ENCODE measurements around the gene SLC50A1. TPM values are rescaled to one million over a fixed set of nuclear protein-coding genes. Genes with fewer than 3 reads are reported as not detected.

The SLC50A1 gene
- total and polyA plus RNA-seq, 8 donors: 4.5 to 114 (median 39.9) TPM

DNA sequence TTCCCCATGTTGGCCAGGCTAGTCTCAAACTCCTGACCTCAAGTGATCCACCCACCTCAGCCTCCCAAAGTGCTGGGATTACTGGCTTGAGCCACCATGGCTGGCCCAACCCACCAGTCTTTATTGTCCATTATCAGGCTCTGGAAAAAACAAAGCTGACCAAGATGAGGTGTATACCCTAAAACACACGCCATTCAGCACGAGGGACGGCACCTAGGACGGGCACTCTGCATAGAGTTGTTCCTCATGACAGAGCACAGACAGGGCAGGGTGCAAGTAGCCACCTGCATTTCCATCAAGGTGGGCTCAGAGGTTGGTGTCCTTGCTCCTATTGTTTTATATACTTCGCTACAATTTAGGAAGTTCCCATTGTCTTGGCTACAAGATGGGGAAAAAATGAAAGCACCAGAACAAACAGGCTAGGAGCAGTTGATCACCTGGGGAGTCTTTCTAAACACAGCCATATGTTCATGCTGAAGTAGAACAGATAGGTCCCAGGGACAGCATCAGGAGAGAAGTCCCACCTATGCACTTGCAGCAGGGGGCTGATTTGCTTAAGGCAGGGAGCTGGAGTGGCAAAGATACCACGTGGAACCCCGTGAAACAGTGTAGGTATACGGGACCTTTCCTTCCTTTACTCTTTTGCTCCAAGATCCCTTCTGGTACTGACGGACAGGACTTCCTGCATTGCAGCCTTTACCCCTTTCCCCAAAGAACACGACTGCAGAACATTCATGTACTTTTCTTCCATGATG is 33.0 kb downstream of the SLC50A1 start:
- DNase-seq: no peak
- WGBS, 5 donors: 77 to 86% (median 81%) methylated on average over 10 of the region's 10 CpGs
- Histone ChIP-seq H3K27me3 (peaks cover 0 to 6% (median 0%) of the 10 kb centered on the region in 3 donors), H3K36me3 (peaks cover 6 to 26% (median 25%) of the 10 kb centered on the region in 4 donors), H3K9me3 (no peaks in the 10 kb centered on the region), H3K4me1 (peaks cover 25 to 48% (median 33%) of the 10 kb centered on the region in 4 donors), H3K4me3 (no peak overlapping the region), H3K27ac (no peak overlapping the region)
- intact Hi-C loops (cut with DNase I; ENCODE audit: low total_unique reads): loop anchor here (5.0 kb wide), 1 partner anchor 76 kb away; no protein-coding TSS in a partner anchor
- TF ChIP-seq, protein P1, sequence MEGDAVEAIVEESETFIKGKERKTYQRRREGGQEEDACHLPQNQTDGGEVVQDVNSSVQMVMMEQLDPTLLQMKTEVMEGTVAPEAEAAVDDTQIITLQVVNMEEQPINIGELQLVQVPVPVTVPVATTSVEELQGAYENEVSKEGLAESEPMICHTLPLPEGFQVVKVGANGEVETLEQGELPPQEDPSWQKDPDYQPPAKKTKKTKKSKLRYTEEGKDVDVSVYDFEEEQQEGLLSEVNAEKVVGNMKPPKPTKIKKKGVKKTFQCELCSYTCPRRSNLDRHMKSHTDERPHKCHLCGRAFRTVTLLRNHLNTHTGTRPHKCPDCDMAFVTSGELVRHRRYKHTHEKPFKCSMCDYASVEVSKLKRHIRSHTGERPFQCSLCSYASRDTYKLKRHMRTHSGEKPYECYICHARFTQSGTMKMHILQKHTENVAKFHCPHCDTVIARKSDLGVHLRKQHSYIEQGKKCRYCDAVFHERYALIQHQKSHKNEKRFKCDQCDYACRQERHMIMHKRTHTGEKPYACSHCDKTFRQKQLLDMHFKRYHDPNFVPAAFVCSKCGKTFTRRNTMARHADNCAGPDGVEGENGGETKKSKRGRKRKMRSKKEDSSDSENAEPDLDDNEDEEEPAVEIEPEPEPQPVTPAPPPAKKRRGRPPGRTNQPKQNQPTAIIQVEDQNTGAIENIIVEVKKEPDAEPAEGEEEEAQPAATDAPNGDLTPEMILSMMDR (IDR thresholded peaks at IDR 0.05): no peak
- TF ChIP-seq POLR2A (IDR thresholded peaks at IDR 0.05): no peak
- no peak for TF ChIP-seq POLR2AphosphoS5 (IDR thresholded peaks at IDR 0.05)
- no peak for TF ChIP-seq EP300 (IDR thresholded peaks at IDR 0.05)

- H3K4me1 ChIP-seq: peaks cover 34 to 57% (median 42%) of the 10 kb centered on the region in 4 donors
- H3K27ac ChIP-seq: no peak overlapping the region
- peaks cover 0 to 15% (median 5%) of the 10 kb centered on the region in 3 donors for H3K27me3 ChIP-seq
- no peaks in the 10 kb centered on the region for H3K9me3 ChIP-seq
- TF ChIP-seq, protein P1 (IDR thresholded peaks at IDR 0.05): no peak
- no peak for TF ChIP-seq POLR2AphosphoS5 (IDR thresholded peaks at IDR 0.05)
- no peak for TF ChIP-seq POLR2A (IDR thresholded peaks at IDR 0.05)
- TF ChIP-seq EP300 (IDR thresholded peaks at IDR 0.05): no peak
- no peak overlapping the region for H3K4me3 ChIP-seq
- DNase-seq: no peak
- WGBS, 5 donors: 73 to 83% (median 79%) methylated on average over 5 of the region's 5 CpGs
- intact Hi-C loops (cut with DNase I; ENCODE audit: low total_unique reads): loop anchor here (5.0 kb wide), 1 partner anchor 77 kb away; no protein-coding TSS in a partner anchor
- peaks cover 6 to 26% (median 25%) of the 10 kb centered on the region in 4 donors for H3K36me3 ChIP-seq
Measured at GRCh38 chr1:155169541-155169940, 33.9 kb downstream of the SLC50A1 start.

- Histone ChIP-seq H3K4me1 (peaks cover 36 to 64% (median 49%) of the 10 kb centered on the region in 4 donors), H3K4me3 (no peak overlapping the region), H3K36me3 (peaks cover 6 to 26% (median 25%) of the 10 kb centered on the region in 4 donors), H3K9me3 (no peaks in the 10 kb centered on the region), H3K27ac (no peak overlapping the region), H3K27me3 (peaks cover 0 to 22% (median 6%) of the 10 kb centered on the region in 3 donors)
- DNase-seq: no peak
- intact Hi-C loops (cut with DNase I; ENCODE audit: low total_unique reads): loop anchor here (10.0 kb wide), 1 partner anchor 55 kb away; no protein-coding TSS in a partner anchor
- TF ChIP-seq, protein P1 (IDR thresholded peaks at IDR 0.05): no peak
- TF ChIP-seq POLR2A (IDR thresholded peaks at IDR 0.05) (no peak), EP300 (IDR thresholded peaks at IDR 0.05) (no peak), POLR2AphosphoS5 (IDR thresholded peaks at IDR 0.05) (no peak)
- 72 to 90% (median 88%) methylated on average over 2 of the region's 2 CpGs for WGBS, 5 donors
Measured at GRCh38 chr1:155170101-155170785, 34.6 kb downstream of the SLC50A1 start.

DNA sequence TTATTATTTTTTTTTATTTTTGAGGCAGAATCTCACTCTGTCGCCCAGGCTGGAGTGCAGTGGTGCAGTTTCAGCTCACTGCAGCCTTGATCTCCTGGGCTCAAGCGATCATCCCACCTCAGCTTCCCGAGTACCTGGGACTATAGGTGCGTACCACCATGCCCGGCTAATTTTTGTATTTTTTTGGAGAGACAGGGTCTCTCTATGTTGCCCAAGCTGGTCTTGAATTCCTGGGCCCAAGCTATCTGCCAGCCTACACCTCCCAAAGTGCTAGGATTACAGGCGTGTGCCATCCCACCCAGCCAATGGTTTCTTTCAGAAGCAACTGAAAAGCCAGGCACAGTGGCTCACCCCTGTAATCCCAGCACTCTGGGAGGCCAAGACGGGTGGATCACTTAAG is 35.2 kb downstream of the SLC50A1 start:
- intact Hi-C loops (cut with DNase I; ENCODE audit: low total_unique reads): loop anchor here (10.0 kb wide), 1 partner anchor 54 kb away; no protein-coding TSS in a partner anchor
- TF ChIP-seq POLR2A (IDR thresholded peaks at IDR 0.05) (no peak), EP300 (IDR thresholded peaks at IDR 0.05) (no peak), POLR2AphosphoS5 (IDR thresholded peaks at IDR 0.05) (no peak)
- TF ChIP-seq, protein P1 (IDR thresholded peaks at IDR 0.05): no peak
- Histone ChIP-seq H3K9me3 (no peaks in the 10 kb centered on the region), H3K36me3 (peaks cover 6 to 26% (median 25%) of the 10 kb centered on the region in 4 donors), H3K27ac (no peak overlapping the region), H3K4me1 (peaks cover 39 to 70% (median 55%) of the 10 kb centered on the region in 4 donors), H3K27me3 (peaks cover 0 to 24% (median 6%) of the 10 kb centered on the region in 3 donors), H3K4me3 (no peak overlapping the region)
- 93 to 96% (median 94%) methylated on average over 7 of the region's 7 CpGs for WGBS, 5 donors
- DNase-seq: no peak
